ENCODE data around the gene SLC25A22.

SLC25A22 gene

GRCh38 chr11:770642-771616 is 27.2 kb downstream of the SLC25A22 start:
- no peak for DNase-seq

- no peak for DNase-seq
Measured at GRCh38 chr11:769887-770641, 28.0 kb downstream of the SLC25A22 start.

- DNase-seq, result no peak
Measured at GRCh38 chr11:767238-767637, 30.8 kb downstream of the SLC25A22 start.

GRCh38 chr11:766936-767210 is 31.2 kb downstream of the SLC25A22 start:
- no peak for DNase-seq

- DNase-seq, result no peak
Measured at GRCh38 chr11:766106-766935, 31.8 kb downstream of the SLC25A22 start.

GRCh38 chr11:765802-766091 is 32.3 kb downstream of the SLC25A22 start:
- DNase-seq, result no peak

GRCh38 chr11:765025-765801 is 32.9 kb downstream of the SLC25A22 start:
- no peak for DNase-seq

- DNase-seq, result no peak
Measured at GRCh38 chr11:764322-765024, 33.6 kb downstream of the SLC25A22 start.

- DNase-seq, result no peak
Measured at GRCh38 chr11:763549-764321, 34.3 kb downstream of the SLC25A22 start.

- DNase-seq, result no peak
Measured at GRCh38 chr11:763073-763463, 35.0 kb downstream of the SLC25A22 start.

- no peak for DNase-seq
Measured at GRCh38 chr11:762421-763072, 35.5 kb downstream of the SLC25A22 start.

- DNase-seq, result no peak
Measured at GRCh38 chr11:761526-762108, 36.5 kb downstream of the SLC25A22 start.

GRCh38 chr11:760236-760635 is 37.8 kb downstream of the SLC25A22 start:
- DNase-seq, result no peak

- no peak for DNase-seq
Measured at GRCh38 chr11:749731-750130, 48.4 kb downstream of the SLC25A22 start.

- no peak for DNase-seq
Measured at GRCh38 chr11:748007-748359, 50.1 kb downstream of the SLC25A22 start.

- peak; percentile 29 for DNase-seq
Measured at GRCh38 chr11:747158-748006, 50.7 kb downstream of the SLC25A22 start, which contains the start of gene TALDO1. TSS of gene TALDO1 (plus strand) at chr11:747464. CDS start at chr11:747482, 18 bp downstream.

- DNase-seq, result no peak
Measured at GRCh38 chr11:746289-747157, 51.6 kb downstream of the SLC25A22 start.

- DNase-seq, result no peak
Measured at GRCh38 chr11:745428-745827, 52.7 kb downstream of the SLC25A22 start.
